Measurements from ENCODE around the gene SORL1.
A peak's percentile ranks its signal among the peaks of the same experiment; 100 is the strongest.

Gene SORL1

DNA sequence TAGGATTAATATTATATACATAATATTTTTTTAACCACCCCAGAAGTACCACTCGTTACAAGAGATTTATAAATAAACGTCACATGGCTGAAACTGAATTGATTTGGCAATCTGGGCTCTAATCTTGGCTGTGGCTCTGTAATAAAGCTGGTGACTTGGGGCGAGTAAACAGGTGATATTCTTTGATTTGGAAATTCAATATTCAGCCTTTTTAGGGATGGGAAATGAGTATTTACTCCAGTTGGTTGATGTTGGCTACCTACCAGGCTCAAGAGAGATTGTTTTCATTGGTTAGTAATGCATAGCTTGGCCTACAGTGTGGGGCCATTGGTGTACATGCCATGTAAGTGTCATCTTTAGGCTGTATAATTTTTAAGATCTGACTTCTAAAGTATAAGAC lies 118.3 kb downstream of the SORL1 start:
- TF ChIP-seq POLR2A (IDR thresholded peaks at IDR 0.05; ENCODE audit: extremely low read depth, insufficient read length) (no peak), MYC (IDR thresholded peaks at IDR 0.05; ENCODE audit: low read depth, low read length) (no peak), MAX (IDR thresholded peaks at IDR 0.05; ENCODE audit: low read depth, low read length) (no peak)
- TF ChIP-seq, protein P1, sequence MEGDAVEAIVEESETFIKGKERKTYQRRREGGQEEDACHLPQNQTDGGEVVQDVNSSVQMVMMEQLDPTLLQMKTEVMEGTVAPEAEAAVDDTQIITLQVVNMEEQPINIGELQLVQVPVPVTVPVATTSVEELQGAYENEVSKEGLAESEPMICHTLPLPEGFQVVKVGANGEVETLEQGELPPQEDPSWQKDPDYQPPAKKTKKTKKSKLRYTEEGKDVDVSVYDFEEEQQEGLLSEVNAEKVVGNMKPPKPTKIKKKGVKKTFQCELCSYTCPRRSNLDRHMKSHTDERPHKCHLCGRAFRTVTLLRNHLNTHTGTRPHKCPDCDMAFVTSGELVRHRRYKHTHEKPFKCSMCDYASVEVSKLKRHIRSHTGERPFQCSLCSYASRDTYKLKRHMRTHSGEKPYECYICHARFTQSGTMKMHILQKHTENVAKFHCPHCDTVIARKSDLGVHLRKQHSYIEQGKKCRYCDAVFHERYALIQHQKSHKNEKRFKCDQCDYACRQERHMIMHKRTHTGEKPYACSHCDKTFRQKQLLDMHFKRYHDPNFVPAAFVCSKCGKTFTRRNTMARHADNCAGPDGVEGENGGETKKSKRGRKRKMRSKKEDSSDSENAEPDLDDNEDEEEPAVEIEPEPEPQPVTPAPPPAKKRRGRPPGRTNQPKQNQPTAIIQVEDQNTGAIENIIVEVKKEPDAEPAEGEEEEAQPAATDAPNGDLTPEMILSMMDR (IDR thresholded peaks at IDR 0.05; ENCODE audit: low read depth, low read length): no peak

DNA sequence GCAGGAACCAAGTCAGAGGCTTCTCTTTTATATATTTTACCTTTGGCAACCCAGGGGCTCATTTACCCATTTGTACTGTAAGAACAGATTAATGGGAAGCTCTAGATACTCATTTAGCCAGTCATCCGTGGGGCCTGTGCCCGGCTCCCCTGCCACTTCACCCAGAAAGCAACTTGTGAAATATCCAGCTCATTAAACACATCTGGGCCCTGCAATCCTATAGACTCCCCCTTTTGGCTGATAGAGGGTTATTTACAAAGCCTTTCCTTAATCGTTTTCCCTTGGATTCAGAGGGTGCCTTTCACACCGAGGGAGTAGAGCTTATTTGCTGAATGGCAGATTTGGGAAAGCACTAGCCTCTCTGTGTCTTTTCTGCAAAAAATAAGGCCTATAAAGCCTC lies 119.4 kb downstream of the SORL1 start:
- DNase-seq (ENCODE audit: low read depth): no peak
- no peak overlapping the region for H3K4me3 ChIP-seq (ENCODE audit: low read depth, low read length)
- TF ChIP-seq MYC (IDR thresholded peaks at IDR 0.05; ENCODE audit: low read depth, low read length) (no peak), MAX (IDR thresholded peaks at IDR 0.05; ENCODE audit: low read depth, low read length) (no peak), POLR2A (IDR thresholded peaks at IDR 0.05; ENCODE audit: extremely low read depth, insufficient read length) (no peak)
- TF ChIP-seq, protein P1 (IDR thresholded peaks at IDR 0.05; ENCODE audit: low read depth, low read length): no peak

More for the DNA sequence above, 118.3 kb downstream of the SORL1 start:
- no peak overlapping the region for H3K4me3 ChIP-seq (ENCODE audit: low read depth, low read length)
- no peak for DNase-seq (ENCODE audit: low read depth)

DNA sequence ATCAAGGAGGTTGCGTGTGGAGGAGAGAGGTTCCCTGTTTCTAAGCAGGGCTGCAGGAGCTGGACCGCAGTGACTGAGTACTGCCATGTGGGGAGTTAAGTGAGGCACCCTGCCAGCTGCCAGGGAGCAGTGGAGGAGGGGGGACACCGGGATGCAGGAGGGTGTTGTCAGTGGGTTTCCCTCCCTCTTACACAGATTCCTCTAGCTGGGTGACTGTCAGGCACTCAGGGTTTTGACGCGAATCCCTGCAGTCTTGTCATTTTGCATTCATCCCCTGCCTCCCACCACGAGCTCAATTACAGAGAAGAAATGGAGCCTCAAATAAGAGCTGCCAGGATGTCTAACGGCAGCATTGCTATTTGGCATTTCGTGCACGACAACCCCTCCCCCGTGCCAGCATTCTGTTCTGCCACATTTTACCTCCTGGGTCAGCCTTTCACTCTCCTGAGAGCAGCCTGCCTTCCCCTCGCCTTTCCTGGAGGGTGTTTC lies 120.5 kb downstream of the SORL1 start:
- DNase-seq (ENCODE audit: low read depth): peak; percentile 44
- TF ChIP-seq, protein P1 (IDR thresholded peaks at IDR 0.05; ENCODE audit: low read depth, low read length): no peak
- no peak for TF ChIP-seq POLR2A (IDR thresholded peaks at IDR 0.05; ENCODE audit: extremely low read depth, insufficient read length)
- no peak for TF ChIP-seq MYC (IDR thresholded peaks at IDR 0.05; ENCODE audit: low read depth, low read length)
- TF ChIP-seq MAX (IDR thresholded peaks at IDR 0.05; ENCODE audit: low read depth, low read length): no peak
- no peak overlapping the region for H3K4me3 ChIP-seq (ENCODE audit: low read depth, low read length)

- H3K4me3 ChIP-seq (ENCODE audit: low read depth, low read length): no peak overlapping the region
- TF ChIP-seq MAX (IDR thresholded peaks at IDR 0.05; ENCODE audit: low read depth, low read length): no peak
- TF ChIP-seq, protein P1 (IDR thresholded peaks at IDR 0.05; ENCODE audit: low read depth, low read length): no peak
- TF ChIP-seq MYC (IDR thresholded peaks at IDR 0.05; ENCODE audit: low read depth, low read length): no peak
- TF ChIP-seq POLR2A (IDR thresholded peaks at IDR 0.05; ENCODE audit: extremely low read depth, insufficient read length): no peak
- no peak for DNase-seq (ENCODE audit: low read depth)
Observed at GRCh38 chr11:121574801-121575200, 122.7 kb downstream of the SORL1 start.

GRCh38 chr11:121575250-121575962 lies 123.3 kb downstream of the SORL1 start:
- TF ChIP-seq POLR2A (IDR thresholded peaks at IDR 0.05; ENCODE audit: extremely low read depth, insufficient read length): no peak
- peak; percentile 90 for TF ChIP-seq MAX (IDR thresholded peaks at IDR 0.05; ENCODE audit: low read depth, low read length)
- TF ChIP-seq, protein P1 (IDR thresholded peaks at IDR 0.05; ENCODE audit: low read depth, low read length): no peak
- TF ChIP-seq MYC (IDR thresholded peaks at IDR 0.05; ENCODE audit: low read depth, low read length): peak; percentile 75
- DNase-seq (ENCODE audit: low read depth): peak; percentile 94
- H3K4me3 ChIP-seq (ENCODE audit: low read depth, low read length): no peak overlapping the region
